Measurements from ENCODE around the gene SLC2A4RG.

Gene SLC2A4RG

DNA sequence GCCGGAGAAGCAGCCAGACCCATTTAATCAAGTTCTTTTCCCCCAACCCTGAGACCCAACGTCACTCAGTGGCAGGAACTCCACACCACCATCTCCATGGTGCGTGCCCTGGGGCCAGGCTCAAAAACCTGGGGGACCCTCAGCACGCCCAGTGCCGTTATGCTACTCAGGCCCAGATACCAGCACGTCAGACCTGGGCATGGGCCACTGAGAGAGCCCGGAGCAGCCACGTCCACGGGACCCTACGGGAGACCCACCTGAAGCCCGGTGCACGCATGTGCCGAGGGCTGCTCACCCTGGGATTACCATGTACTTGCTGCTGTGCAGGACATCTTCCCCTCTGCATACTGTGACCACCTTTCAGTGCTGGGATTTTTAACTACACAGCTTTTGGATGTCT lies 13.8 kb downstream of the SLC2A4RG start:
- Histone ChIP-seq H3K4me3 (ENCODE audit: low read length) (no peak overlapping the region), H3K9me3 (ENCODE audit: insufficient read depth, low read depth, low read length) (no peaks in the 10 kb centered on the region), H3K9ac (ENCODE audit: low read depth, low read length) (no peak overlapping the region), H3K27ac (ENCODE audit: low read depth, low read length) (no peak overlapping the region), H3K36me3 (ENCODE audit: insufficient read depth, low read length) (no peaks in the 10 kb centered on the region), H3K27me3 (ENCODE audit: insufficient read depth, low read length) (no peaks in the 10 kb centered on the region), H3K4me1 (ENCODE audit: insufficient read depth, low read length) (no peaks in the 10 kb centered on the region; the same call in 1 of the 2 replicates)
- WGBS: 96% methylated on average over 13 of the region's 13 CpGs

DNA sequence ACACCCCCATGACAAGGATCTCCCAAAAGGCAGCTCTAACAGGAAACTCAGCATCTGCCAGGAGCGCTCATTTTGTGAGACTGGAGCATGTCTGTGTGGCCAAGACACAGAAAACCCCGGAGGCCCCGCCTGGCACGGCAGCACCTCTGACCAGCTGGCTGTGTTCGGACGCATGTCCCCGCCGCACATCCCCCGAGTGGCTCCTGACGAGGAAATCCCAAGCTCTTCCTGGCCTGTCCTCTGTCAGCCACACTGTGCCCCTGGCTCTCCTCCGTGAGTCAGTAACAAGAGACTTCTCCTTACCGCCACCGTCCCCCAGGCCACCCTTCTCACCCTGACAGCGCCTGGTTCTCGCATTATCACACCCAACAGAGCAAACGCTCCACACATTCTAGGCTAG lies 14.4 kb downstream of the SLC2A4RG start:
- 81% methylated on average over 15 of the region's 16 CpGs for WGBS
- Histone ChIP-seq H3K9me3 (ENCODE audit: insufficient read depth, low read depth, low read length) (no peaks in the 10 kb centered on the region), H3K4me3 (ENCODE audit: low read length) (no peak overlapping the region), H3K27me3 (ENCODE audit: insufficient read depth, low read length) (no peaks in the 10 kb centered on the region), H3K4me1 (ENCODE audit: insufficient read depth, low read length) (no peaks in the 10 kb centered on the region; the same call in 1 of the 2 replicates), H3K36me3 (ENCODE audit: insufficient read depth, low read length) (no peaks in the 10 kb centered on the region), H3K27ac (ENCODE audit: low read depth, low read length) (no peak overlapping the region), H3K9ac (ENCODE audit: low read depth, low read length) (no peak overlapping the region)

DNA sequence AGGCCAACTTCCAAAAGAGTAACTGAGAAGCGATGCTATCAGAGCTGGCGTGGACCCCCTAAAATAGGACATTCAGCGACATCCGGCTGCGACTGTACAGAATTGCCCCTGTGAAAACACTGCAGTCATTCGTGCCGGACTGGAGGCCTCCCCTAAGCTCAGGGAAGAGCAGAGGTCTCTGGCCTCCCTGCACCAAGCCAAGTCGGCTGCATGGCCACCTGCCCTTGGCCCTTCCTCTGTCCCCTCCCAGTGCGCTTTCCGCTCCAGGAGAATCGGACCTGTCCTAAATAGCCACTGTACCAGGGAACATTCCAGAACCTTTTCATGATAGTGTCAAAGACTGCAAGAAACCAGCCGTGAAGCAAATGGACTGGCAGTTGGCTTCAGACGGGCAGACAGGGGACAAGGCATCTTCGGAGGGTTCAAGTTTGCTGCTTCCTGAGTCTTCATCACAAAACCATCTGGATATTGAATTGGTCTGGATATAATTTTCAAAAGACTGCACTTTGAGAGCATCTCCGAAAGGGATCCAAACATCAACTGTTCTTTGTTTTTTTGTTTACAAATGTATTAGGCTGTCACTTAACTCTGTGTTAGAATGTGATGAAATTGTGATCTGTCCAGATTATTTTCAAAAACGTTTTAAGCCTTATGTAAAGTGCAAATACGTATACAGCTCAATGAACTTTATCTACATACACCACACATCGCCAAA lies 16.5 kb downstream of the SLC2A4RG start:
- WGBS: 91% methylated on average over 18 of the region's 18 CpGs
- no peaks in the 10 kb centered on the region; the same call in 1 of the 2 replicates for H3K4me1 ChIP-seq (ENCODE audit: insufficient read depth, low read length)
- H3K36me3 ChIP-seq (ENCODE audit: insufficient read depth, low read length): no peaks in the 10 kb centered on the region
- H3K9me3 ChIP-seq (ENCODE audit: insufficient read depth, low read depth, low read length): no peaks in the 10 kb centered on the region
- H3K4me3 ChIP-seq (ENCODE audit: low read length): no peak overlapping the region
- no peak overlapping the region for H3K27ac ChIP-seq (ENCODE audit: low read depth, low read length)
- no peak overlapping the region for H3K9ac ChIP-seq (ENCODE audit: low read depth, low read length)
- no peaks in the 10 kb centered on the region for H3K27me3 ChIP-seq (ENCODE audit: insufficient read depth, low read length)

DNA sequence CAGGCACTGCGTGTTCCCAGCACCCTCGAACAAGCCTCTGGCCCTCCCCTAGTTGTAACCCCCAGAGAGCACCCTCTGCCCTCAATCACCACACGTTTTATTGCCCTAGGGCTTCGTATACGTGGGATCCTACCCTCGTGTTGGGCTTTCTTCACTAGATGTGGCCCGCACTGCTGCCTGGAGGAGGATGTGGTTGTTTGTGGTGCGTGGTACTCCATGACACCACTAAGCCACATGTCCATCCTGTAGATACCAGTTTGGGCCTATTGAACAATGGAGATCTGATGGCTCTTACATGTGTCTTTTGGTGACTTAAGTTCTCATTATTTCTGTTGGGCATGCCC lies 17.0 kb downstream of the SLC2A4RG start:
- H3K9ac ChIP-seq (ENCODE audit: low read depth, low read length): no peak overlapping the region
- H3K27ac ChIP-seq (ENCODE audit: low read depth, low read length): no peak overlapping the region
- no peaks in the 10 kb centered on the region for H3K4me1 ChIP-seq (ENCODE audit: insufficient read depth, low read length)
- 90% methylated on average over 6 of the region's 8 CpGs for WGBS
- H3K4me3 ChIP-seq (ENCODE audit: low read length): no peak overlapping the region
- no peaks in the 10 kb centered on the region for H3K9me3 ChIP-seq (ENCODE audit: insufficient read depth, low read depth, low read length)
- no peaks in the 10 kb centered on the region for H3K27me3 ChIP-seq (ENCODE audit: insufficient read depth, low read length)
- no peaks in the 10 kb centered on the region for H3K36me3 ChIP-seq (ENCODE audit: insufficient read depth, low read length)

DNA sequence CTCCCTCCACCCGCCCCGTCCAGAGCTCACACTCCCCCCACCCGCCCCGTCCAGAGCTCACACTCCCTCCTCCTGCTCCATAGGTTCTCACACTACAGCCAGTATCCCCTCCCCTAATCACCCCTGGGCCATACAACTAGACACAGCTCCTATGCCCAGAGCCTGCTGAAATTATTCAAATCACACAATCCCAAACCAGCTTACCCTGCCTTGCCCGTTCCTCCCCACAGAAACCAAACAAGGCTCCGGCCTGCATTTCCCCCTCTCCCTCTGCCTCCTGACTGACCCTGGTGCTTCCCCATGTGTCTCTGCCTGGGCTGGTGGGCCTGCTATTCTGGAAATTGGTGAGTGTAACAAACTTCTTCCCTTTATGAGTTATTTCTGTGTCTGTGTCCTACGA lies 18.6 kb downstream of the SLC2A4RG start:
- no peaks in the 10 kb centered on the region for H3K27me3 ChIP-seq (ENCODE audit: insufficient read depth, low read length)
- no peaks in the 10 kb centered on the region for H3K4me1 ChIP-seq (ENCODE audit: insufficient read depth, low read length)
- WGBS: 86% methylated on average over 7 of the region's 7 CpGs
- no peaks in the 10 kb centered on the region; the same call in 1 of the 2 replicates for H3K36me3 ChIP-seq (ENCODE audit: insufficient read depth, low read length)
- no peaks in the 10 kb centered on the region for H3K9me3 ChIP-seq (ENCODE audit: insufficient read depth, low read depth, low read length)
- H3K9ac ChIP-seq (ENCODE audit: low read depth, low read length): no peak overlapping the region
- no peak overlapping the region for H3K4me3 ChIP-seq (ENCODE audit: low read length)
- H3K27ac ChIP-seq (ENCODE audit: low read depth, low read length): no peak overlapping the region

DNA sequence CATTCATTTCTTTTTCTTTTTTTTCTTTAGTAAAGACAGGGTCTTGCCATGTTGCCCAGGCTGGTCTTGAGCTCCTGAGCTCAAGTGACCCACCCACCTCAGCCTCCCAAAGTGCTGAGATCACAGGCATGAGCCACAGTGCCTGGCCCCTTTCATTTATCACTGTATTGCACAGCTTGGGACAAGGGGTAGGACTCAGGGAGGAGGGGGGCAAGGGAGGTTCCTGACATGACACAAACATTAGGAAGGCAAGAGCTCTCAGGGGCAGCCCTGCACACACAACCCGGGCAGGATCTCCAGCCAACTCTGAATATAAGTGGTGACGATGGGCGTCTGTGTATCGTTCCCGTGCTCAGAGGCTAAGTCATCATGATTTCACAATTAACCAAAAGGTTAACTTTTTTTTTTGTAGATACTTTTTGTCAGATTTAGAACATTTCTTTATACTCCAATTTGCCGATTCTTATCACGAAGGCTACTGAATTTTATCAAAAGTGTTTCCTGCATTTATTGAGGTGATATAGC lies 19.9 kb downstream of the SLC2A4RG start:
- no peak overlapping the region for H3K27ac ChIP-seq (ENCODE audit: low read depth, low read length)
- H3K27me3 ChIP-seq (ENCODE audit: insufficient read depth, low read length): no peaks in the 10 kb centered on the region
- no peak overlapping the region for H3K4me3 ChIP-seq (ENCODE audit: low read length)
- WGBS: 91% methylated on average over 7 of the region's 7 CpGs
- no peaks in the 10 kb centered on the region; the same call in 1 of the 2 replicates for H3K36me3 ChIP-seq (ENCODE audit: insufficient read depth, low read length)
- no peaks in the 10 kb centered on the region for H3K4me1 ChIP-seq (ENCODE audit: insufficient read depth, low read length)
- no peaks in the 10 kb centered on the region for H3K9me3 ChIP-seq (ENCODE audit: insufficient read depth, low read depth, low read length)
- no peak overlapping the region for H3K9ac ChIP-seq (ENCODE audit: low read depth, low read length)

DNA sequence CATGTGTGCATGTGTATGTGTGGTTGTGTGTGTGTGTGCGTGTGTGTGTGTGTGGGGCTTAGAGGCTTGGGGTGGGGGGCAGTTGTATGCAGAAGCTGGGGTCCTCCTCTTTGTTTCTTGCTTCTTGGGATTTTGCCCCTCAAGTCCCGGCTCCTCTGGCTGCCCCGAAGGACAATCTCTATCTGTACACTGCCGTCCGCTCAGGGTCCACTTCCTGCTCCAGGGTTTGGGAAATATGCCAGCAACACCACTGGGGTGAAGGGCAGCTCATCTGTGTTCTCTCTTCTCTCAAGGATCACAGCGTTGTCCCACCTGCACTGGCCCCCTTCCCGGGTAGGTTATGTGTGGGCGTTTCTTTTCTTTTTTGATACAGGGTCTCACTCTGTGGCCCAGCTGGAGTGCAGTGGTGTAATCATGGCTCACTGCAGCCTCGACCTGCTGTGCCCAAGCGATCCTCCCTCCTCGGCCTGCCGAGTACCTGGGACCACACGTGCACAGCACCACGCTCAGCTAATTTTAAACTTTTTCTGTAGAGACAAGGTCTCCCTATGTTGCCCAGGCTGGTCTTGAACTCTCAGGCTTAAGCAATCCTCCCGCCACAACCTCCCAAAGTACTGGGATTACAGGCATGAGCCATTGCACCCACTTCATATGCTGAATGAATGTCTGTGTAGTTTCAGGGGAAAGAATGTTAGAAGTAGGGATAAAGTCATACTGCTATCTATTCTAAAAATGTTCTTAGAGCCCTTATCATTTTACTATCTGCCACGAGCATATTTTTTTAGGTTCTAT lies 25.7 kb downstream of the SLC2A4RG start:
- no peak overlapping the region for H3K27ac ChIP-seq (ENCODE audit: low read depth, low read length)
- no peaks in the 10 kb centered on the region for H3K27me3 ChIP-seq (ENCODE audit: insufficient read depth, low read length)
- 93% methylated on average over 16 of the region's 16 CpGs for WGBS
- H3K4me3 ChIP-seq (ENCODE audit: low read length): no peak overlapping the region
- no peaks in the 10 kb centered on the region for H3K4me1 ChIP-seq (ENCODE audit: insufficient read depth, low read length)
- H3K9me3 ChIP-seq (ENCODE audit: insufficient read depth, low read depth, low read length): no peaks in the 10 kb centered on the region
- H3K36me3 ChIP-seq (ENCODE audit: insufficient read depth, low read length): peaks cover 13% of the 10 kb centered on the region
- no peak overlapping the region for H3K9ac ChIP-seq (ENCODE audit: low read depth, low read length)

DNA sequence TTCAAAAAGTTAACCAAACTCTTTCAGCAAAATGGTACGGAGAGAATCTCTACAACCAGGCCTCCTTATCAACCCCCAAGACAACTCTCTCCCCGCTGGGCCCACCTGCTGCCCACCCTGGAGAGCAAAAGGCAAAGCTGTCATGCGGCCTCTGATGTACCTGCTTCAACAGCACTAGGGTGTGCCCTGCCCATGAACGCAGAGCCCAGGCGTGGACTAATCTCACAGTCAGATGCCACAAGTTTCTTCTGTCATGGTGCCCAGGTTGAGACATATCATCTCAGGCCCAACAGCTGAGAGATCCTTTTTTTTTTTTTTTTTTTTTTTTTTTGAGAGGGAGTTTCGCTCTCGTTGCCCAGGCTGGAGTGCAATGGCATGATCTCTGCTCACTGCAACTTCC lies 26.3 kb downstream of the SLC2A4RG start:
- Histone ChIP-seq H3K4me1 (ENCODE audit: insufficient read depth, low read length) (no peaks in the 10 kb centered on the region), H3K36me3 (ENCODE audit: insufficient read depth, low read length) (peaks cover 13% of the 10 kb centered on the region), H3K4me3 (ENCODE audit: low read length) (no peak overlapping the region), H3K27me3 (ENCODE audit: insufficient read depth, low read length) (no peaks in the 10 kb centered on the region), H3K27ac (ENCODE audit: low read depth, low read length) (no peak overlapping the region), H3K9ac (ENCODE audit: low read depth, low read length) (no peak overlapping the region), H3K9me3 (ENCODE audit: insufficient read depth, low read depth, low read length) (no peaks in the 10 kb centered on the region)
- 94% methylated on average over 7 of the region's 7 CpGs for WGBS

DNA sequence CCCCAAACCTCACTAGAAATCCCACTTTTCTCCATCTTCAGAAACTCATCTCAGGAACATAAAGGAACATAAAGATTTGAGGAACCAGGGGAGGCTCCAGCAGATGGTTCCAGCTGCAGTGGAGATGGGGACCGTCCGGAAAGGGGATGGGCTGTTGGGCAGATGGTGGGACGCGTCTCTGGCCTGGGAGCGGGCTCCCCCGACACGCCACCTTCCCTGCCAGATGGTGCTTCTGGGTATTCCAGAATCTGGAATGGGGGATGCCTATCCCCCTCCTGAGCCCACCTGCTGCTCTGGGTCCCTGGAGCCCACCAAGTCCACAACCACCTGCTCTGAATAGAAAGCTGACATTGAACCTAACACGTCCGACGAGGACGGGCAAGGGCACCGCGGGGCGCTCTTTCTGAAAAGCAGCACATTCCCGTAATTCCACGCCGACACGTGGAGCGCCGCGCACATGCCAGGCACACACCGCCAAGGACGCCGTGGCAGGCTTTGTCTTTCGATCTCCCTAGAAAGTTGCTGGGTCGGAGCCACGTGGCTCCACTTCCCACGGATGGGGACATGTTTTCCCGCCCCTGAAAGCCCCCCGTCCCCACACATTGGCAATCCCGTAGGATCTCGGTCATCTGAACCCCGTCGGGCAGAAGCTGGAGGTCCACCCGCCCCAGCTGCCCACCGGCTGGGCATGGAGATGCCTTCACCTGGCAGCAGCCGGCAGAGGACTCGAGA lies 27.3 kb downstream of the SLC2A4RG start:
- Histone ChIP-seq H3K27me3 (ENCODE audit: insufficient read depth, low read length) (no peaks in the 10 kb centered on the region), H3K36me3 (ENCODE audit: insufficient read depth, low read length) (peaks cover 13% of the 10 kb centered on the region), H3K4me1 (ENCODE audit: insufficient read depth, low read length) (no peaks in the 10 kb centered on the region), H3K9me3 (ENCODE audit: insufficient read depth, low read depth, low read length) (no peaks in the 10 kb centered on the region), H3K9ac (ENCODE audit: low read depth, low read length) (no peak overlapping the region), H3K4me3 (ENCODE audit: low read length) (no peak overlapping the region), H3K27ac (ENCODE audit: low read depth, low read length) (no peak overlapping the region)
- 96% methylated on average over 38 of the region's 38 CpGs for WGBS

DNA sequence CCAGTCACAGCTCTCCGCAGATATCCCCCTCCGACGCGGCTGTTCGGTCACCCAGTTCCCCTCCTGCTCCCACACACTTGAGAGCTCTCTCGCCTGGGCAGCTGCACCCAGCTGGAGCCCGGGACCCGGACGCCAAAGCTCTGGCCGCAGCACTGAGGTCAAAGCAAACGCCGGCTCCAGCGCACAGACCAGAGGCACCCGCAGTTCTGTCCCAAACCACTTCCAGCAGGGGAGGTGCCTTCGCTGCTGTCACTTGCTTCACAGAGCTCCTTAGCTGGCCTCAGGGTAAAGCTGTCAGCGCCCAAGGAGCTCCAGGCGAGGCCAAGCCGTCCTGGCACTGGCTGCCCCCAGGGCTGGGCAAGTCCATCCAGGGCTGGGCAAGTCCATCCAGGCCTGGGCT lies 27.9 kb downstream of the SLC2A4RG start:
- H3K36me3 ChIP-seq (ENCODE audit: insufficient read depth, low read length): peaks cover 13% of the 10 kb centered on the region
- no peaks in the 10 kb centered on the region for H3K27me3 ChIP-seq (ENCODE audit: insufficient read depth, low read length)
- 89% methylated on average over 18 of the region's 18 CpGs for WGBS
- H3K4me1 ChIP-seq (ENCODE audit: insufficient read depth, low read length): no peaks in the 10 kb centered on the region
- H3K9me3 ChIP-seq (ENCODE audit: insufficient read depth, low read depth, low read length): no peaks in the 10 kb centered on the region
- no peak overlapping the region for H3K4me3 ChIP-seq (ENCODE audit: low read length)
- no peak overlapping the region for H3K27ac ChIP-seq (ENCODE audit: low read depth, low read length)
- no peak overlapping the region for H3K9ac ChIP-seq (ENCODE audit: low read depth, low read length)

DNA sequence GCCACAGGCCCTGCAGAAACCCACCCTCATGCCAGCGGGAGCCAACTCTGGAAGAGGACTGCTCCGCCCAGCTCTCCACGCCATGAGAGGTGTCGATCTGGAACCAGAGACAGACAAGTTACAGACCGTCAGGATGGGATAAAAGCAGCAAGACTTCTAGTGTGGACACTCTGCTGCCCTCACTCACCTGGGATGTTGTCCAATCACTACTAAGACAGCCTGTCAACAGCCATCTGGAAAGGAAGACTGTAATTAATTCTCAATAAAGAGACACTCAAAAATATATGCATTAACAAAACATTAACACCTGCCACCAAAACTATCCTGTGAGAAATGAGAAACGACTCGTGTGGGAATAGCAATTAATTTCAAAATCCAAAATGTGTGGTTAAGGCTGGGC lies 28.3 kb downstream of the SLC2A4RG start:
- Histone ChIP-seq H3K4me3 (ENCODE audit: low read length) (no peak overlapping the region), H3K36me3 (ENCODE audit: insufficient read depth, low read length) (peaks cover 13% of the 10 kb centered on the region), H3K9me3 (ENCODE audit: insufficient read depth, low read depth, low read length) (no peaks in the 10 kb centered on the region), H3K27me3 (ENCODE audit: insufficient read depth, low read length) (no peaks in the 10 kb centered on the region), H3K27ac (ENCODE audit: low read depth, low read length) (no peak overlapping the region), H3K4me1 (ENCODE audit: insufficient read depth, low read length) (no peaks in the 10 kb centered on the region), H3K9ac (ENCODE audit: low read depth, low read length) (no peak overlapping the region)
- WGBS: 95% methylated on average over 7 of the region's 7 CpGs
